Hepatocyte (in vitro differentiated cells): ENCODE results near the gene TTBK1.

Source experiments
- CTCF ChIP-seq: fragments of 200-600 bp; sonication (generic); IDR thresholded peaks from 2 replicates; pipeline ENCODE4 v1.5.1; 2016; ENCODE audit warnings: antibody characterized with exemption, mild to moderate bottlenecking; ENCODE audit not compliant: poor library complexity
- EZH2 ChIP-seq: fragments of 200-600 bp; sonication (generic); IDR thresholded peaks from 2 replicates; pipeline ENCODE4 v1.6.1; 2016; ENCODE audit warnings: antibody characterized with exemption, mild to moderate bottlenecking, borderline replicate concordance
- EZH2phosphoT487 ChIP-seq: fragments of 200-600 bp; sonication (generic); IDR thresholded peaks from one replicate; pipeline ENCODE4 v1.6.1; 2018; ENCODE audit warnings: antibody characterized with exemption, mild to moderate bottlenecking, low read depth, moderate library complexity; ENCODE audit not compliant: unreplicated experiment, severe bottlenecking

GRCh38 chr6:43213431-43213830 lies 29.9 kb upstream of the TTBK1 start:
- TF ChIP-seq CTCF (no peak), EZH2phosphoT487 (no peak), EZH2 (no peak)
